ENCODE results near the gene OR6B2.

OR6B2 gene

DNA sequence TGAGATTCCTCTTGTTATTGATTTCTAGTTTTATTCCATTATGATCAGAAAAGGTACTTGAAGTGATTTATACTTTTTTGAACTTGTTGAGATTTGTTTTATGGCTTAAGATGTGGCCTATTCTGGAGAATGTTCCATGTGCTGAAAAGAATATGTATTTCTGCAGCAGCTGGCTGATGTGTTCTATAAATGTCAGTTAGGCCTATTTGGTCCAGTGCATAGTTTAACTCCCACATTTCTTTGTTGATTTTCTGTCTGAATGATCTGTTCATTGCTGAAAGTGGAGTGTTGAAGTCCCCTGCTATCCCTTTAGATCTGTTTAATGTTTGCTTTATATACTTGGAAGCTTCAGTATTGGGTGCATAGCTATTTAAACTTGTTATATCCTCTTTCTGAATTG lies 7.1 kb upstream of the OR6B2 start:
- no peak for DNase-seq

- no peak for DNase-seq
Observed at GRCh38 chr2:240033330-240033678, 3.1 kb upstream of the OR6B2 start.

GRCh38 chr2:240032406-240033329 lies 2.4 kb upstream of the OR6B2 start:
- no peak for DNase-seq

DNA sequence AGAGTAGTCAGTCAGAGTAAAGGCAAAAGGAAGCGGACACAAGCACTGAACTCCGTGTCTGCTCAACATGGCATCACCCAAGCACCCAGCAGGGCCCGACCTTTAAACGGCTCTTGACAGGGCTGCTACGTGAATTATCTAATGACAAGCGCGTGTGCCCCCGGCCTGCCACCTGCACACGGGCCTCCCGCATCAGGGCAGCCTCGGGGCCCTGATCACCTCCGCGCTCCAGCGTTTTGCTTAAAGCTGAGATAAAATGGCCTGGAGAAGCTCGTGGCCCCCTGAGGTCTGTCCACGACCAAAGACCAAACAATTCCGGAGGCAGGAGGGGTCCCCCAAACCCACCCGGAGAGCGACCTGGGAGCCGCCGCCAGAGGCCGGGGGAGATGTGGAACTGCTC lies 5.5 kb downstream of the OR6B2 start:
- no peak for DNase-seq

- DNase-seq = no peak
Observed at GRCh38 chr2:240023792-240024191, 6.4 kb downstream of the OR6B2 start.

- DNase-seq = peak; percentile 69
Observed at GRCh38 chr2:240021488-240022104, 8.6 kb downstream of the OR6B2 start.

GRCh38 chr2:240018071-240018750 lies 12.0 kb downstream of the OR6B2 start:
- no peak for DNase-seq

GRCh38 chr2:240014327-240014726 lies 15.9 kb downstream of the OR6B2 start:
- DNase-seq = no peak

DNA sequence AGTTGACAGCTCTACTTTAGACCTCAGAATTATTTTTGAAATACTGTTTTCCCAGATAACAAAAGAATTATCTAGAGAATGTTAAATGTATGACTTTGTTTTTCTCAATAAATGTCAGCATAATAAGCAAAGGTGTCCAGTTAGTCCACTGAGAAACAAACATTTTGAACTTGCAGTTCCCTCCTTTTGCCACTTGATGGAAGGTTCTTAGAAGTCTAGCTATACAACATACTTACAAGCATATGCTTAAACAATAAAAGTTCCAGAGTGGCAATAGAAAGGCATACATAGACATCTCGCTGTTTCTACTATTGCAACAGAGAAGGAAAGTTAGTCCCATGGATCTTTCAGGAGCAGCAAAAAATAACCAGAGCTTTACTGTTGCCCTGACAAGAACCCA lies 16.9 kb downstream of the OR6B2 start:
- no peak for DNase-seq

DNA sequence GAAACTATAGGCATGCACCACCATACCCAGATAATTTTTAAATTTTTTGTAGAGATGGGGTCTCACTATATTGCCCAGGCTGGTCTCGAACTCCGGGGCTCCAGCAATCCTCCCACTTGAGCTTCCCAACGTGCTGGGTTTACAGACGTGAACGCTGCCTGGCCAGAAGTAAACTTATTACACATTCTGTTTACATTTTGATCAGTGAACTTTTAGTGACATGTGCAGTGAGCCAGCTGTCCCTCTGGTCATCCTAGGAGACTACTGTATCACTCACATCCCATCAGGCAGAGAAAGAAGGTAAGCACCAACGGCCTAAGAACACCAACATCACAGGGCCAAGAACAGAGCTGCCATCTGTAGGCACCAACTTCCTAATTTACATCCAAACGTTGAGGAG lies 27.2 kb downstream of the OR6B2 start:
- no peak for DNase-seq

GRCh38 chr2:240000671-240001070 lies 29.6 kb downstream of the OR6B2 start:
- no peak for DNase-seq

GRCh38 chr2:239997686-239998409 lies 32.4 kb downstream of the OR6B2 start:
- DNase-seq = no peak

GRCh38 chr2:239994086-239994485 lies 36.1 kb downstream of the OR6B2 start:
- no peak for DNase-seq

DNA sequence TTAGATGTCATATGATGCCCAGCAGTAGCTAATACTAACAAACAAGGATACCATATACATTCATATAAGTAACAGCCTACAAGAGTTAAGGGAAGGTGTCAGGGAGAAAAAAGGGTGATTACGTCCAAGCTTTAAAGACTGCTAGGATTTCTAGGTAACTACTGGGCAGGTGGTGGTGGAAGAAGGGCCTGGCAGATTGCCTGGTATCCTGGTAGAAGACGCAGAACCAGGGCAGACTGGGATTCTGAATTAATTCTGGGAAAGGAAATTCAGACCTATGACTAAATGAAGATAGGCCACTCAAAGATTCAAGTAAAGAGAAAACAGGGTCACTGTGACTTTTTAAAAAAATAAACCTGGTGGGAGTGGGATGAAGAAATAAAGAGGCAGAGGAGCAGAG lies 36.9 kb downstream of the OR6B2 start:
- DNase-seq = no peak

DNA sequence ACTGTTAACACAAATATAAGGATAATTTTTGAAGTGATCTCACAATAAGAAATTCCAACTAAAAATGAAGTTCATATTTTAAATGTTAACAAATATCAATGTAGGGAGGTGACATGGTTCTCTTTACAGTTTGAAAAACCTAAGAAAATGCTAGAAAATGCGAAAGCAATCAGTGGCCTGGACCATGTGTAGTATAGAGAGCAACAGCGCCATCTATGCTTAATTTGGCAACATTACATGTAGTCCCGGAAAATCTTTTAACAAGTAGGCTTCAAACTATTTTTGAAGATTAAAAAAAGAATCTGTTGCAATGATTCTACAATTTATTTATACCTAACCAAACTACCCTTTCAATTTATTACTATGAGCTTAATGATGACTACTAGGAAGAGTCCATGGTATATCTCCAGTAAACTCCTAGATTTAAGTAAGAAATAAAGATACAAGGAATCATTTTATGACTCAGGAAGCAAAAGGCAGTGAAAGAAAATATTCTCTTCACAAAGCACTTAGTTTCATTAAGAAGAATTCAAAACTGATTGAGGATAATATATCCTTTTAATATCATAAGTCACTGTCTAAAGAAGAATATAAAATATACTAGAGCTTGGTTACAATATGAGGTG lies 38.4 kb downstream of the OR6B2 start:
- DNase-seq = peak; percentile 55

- no peak for DNase-seq
Observed at GRCh38 chr2:239990966-239991365, 39.3 kb downstream of the OR6B2 start.

GRCh38 chr2:239985356-239985755 lies 44.9 kb downstream of the OR6B2 start:
- DNase-seq = no peak

DNA sequence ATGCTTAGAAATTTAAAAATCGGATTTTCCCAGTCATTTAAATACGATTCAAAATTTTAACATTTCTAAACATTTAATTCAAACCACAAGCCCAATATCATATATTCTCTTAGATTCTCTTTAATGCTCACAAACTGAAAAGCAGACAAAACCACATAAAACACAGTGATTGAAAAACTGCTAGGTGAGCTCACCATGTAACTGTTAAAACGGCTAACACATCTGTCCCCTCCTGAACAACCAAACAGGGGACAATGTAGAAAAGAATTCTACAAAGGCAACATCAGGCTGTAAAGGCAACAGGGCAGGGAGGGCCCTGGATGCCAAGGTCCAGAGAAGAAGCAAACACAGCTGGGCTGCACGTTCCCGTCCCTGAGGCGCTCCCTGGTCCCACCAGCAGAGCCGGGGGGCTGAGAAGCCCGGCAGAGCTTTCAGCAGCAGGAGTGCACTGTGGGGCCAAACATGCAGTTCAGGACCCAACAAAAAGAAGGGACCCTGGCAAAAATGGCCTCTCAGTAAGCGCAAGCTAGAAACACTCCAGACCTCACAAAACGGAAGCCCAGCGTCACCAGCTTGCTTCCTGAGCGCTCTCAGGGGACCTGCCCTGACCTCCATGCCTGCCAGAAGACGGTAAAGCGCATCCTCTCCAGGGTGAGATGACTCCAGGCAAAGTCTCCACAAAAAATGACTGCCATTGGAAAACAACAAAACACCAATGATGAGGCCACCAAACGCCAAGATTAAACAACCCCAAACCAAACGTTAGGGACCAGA lies 45.6 kb downstream of the OR6B2 start:
- DNase-seq = no peak

DNA sequence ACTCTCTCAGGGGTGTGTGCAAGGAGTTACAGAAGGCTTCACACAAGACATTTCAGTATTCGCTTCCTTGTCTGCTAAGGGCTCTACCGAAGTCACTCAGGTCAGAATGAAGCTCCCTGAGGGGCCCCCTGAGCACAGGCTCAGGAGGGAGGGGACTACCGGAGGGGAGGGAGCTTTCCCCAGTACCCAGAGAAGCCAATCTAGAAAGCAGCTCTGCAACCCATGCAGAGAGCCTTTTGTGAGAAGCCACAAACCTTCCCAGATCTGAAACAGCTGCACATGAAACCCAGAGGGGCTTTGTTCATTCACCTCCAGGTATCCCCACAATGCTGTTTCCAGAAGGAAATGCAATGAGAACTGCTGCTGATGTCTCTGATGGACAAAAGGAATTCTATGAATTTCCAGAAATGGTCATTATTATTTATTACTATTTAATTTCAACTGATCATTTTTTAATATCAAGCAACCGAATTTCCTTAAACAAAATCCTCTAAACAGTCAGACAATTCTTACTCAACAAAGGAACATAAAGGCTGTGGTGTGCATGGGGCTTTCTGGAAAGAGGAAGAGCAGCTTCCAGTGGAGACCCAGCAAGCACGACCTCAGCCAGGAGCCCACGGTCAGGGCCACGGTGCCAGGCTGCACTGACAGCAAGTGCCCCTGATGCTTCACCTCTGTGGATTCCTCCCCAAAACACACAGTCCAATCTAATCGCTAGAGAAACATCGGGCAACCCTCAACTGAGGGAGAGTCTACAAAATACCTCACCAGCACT lies 47.0 kb downstream of the OR6B2 start:
- no peak for DNase-seq
